GM12865 (cell line): ENCODE results near the gene SHISA9.

ENCODE experiments used
- DNase-seq: peaks from one replicate; pipeline ENCODE4 v3.0.0; 2010; ENCODE audit warnings: low read depth
- H3K4me3 ChIP-seq: 2 replicates; pipeline ENCODE4 v1.5.1; 2011; ENCODE audit warnings: mild to moderate bottlenecking, low read depth, low read length, control low read depth
- TF ChIP-seq, protein P1 (sequence below): IDR thresholded peaks from 2 replicates; pipeline ENCODE4 v1.5.1; 2011; ENCODE audit warnings: low read length, control low read depth, low read depth, inconsistent platforms; ENCODE audit not compliant: insufficient read depth; ENCODE audit errors: missing control alignments

The SHISA9 gene

DNA sequence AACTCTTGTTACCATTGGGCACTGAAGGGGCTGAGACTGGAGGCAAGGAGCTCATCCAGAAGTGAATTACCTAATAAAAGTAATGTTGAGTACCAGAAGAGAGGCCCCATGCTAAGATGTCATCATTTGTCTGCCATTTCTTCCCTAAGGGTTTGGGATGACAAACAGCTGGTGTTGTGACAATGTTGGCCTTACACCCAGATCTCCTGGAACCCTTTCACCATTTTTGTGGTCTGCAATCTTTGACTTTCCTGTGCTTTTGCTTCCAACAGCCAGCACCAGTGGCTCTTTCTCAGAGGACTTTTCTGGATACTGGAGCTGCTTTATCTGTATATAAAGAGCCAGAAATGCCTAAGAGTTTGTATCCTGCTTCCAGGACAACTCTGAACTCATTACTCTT is 84.1 kb downstream of the SHISA9 start:
- TF ChIP-seq, protein P1, sequence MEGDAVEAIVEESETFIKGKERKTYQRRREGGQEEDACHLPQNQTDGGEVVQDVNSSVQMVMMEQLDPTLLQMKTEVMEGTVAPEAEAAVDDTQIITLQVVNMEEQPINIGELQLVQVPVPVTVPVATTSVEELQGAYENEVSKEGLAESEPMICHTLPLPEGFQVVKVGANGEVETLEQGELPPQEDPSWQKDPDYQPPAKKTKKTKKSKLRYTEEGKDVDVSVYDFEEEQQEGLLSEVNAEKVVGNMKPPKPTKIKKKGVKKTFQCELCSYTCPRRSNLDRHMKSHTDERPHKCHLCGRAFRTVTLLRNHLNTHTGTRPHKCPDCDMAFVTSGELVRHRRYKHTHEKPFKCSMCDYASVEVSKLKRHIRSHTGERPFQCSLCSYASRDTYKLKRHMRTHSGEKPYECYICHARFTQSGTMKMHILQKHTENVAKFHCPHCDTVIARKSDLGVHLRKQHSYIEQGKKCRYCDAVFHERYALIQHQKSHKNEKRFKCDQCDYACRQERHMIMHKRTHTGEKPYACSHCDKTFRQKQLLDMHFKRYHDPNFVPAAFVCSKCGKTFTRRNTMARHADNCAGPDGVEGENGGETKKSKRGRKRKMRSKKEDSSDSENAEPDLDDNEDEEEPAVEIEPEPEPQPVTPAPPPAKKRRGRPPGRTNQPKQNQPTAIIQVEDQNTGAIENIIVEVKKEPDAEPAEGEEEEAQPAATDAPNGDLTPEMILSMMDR = no peak
- no peak for DNase-seq

DNA sequence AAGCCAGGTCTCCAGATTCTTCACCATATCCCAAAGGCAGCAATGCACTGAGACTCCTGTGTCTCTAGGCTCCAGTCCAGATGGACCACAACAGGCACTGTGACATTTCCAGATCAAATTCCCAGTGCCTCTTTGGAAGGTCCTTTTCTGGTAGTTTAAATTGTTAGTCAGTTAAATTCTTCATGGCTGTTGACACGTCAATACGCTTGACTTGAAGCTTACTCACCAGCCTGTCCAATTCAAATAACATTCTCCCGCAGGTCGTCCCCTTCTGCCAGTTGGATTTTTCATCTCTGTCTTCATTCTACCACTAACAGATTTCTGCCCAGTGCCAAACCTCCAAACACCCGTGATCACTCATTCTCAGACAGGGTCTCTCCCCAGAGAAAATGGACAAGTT is 86.7 kb downstream of the SHISA9 start:
- TF ChIP-seq, protein P1 = no peak
- no peak for DNase-seq
- H3K4me3 ChIP-seq = no peak overlapping the region

More for the DNA sequence above, 84.1 kb downstream of the SHISA9 start:
- no peak overlapping the region for H3K4me3 ChIP-seq

DNA sequence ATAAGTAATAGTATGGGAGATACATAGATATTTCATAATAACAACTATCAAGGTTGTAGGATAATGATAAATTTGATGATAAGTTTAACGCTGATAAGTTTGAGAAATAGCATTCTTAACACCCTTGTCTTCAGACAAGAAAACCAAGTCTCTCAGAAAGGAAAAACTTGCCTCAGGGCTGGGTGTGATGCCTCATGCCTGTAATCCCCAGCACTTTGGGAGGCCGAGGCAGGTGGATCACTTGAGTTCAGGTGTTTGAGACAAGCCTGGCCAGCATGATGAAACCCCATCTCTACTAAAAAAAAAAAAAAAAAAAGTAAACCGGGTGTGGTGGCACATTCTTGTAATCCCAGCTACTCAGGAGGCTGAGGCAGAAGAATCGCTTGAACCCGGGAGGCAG is 90.7 kb downstream of the SHISA9 start:
- no peak for DNase-seq
- TF ChIP-seq, protein P1 = no peak
- no peak overlapping the region for H3K4me3 ChIP-seq

DNA sequence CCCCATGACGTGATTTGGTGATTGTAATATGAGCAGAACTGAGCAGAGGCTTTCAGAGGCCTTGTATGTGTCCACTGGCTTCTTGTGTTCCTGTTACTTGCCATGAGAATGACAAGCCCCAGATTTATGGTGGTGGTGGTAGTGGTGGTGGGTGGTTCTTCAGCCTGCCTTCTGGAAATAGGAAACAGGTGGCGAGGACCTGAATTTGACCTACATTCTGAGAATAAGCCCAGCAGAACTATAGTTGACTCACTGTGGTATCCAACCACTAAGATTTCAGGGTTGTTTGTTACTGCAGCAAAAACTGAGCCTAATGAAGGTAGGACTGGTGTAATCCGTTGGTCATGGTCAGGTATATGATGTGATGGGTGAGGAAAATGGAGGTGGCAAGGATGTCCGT is 93.0 kb downstream of the SHISA9 start:
- TF ChIP-seq, protein P1 = no peak
- H3K4me3 ChIP-seq = no peak overlapping the region
- no peak for DNase-seq

DNA sequence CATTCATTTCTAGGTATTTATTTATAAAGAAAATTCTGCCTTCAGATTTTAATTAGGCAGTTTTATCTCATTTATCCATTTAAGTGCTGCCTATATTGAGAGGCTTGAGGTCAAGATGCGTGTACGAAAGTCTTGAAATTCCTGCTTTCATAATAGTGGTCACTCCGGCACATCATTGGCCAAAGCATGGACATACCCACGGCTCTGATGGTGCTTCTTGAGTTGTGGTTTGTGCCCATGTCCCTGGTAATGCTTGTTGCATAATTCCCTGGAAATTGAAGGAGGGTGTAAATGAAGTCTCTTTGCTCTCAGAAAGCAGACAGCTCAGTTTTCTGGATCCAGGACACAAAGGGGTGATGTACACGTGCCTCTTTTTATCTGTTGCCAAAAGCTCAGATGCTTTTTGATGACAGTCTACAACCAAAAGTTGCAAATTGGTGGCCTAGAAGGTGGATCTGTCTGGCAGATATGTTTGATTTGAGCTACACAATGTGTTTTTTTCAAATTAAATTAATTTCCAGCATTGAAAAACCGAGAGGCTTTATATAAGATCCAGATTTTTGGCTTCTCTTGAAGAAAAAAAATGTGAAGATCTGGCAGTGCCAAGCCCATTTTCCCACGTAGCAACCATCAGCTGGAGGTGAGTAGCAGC is 94.4 kb downstream of the SHISA9 start:
- no peak overlapping the region for H3K4me3 ChIP-seq
- no peak for DNase-seq
- TF ChIP-seq, protein P1 = no peak

DNA sequence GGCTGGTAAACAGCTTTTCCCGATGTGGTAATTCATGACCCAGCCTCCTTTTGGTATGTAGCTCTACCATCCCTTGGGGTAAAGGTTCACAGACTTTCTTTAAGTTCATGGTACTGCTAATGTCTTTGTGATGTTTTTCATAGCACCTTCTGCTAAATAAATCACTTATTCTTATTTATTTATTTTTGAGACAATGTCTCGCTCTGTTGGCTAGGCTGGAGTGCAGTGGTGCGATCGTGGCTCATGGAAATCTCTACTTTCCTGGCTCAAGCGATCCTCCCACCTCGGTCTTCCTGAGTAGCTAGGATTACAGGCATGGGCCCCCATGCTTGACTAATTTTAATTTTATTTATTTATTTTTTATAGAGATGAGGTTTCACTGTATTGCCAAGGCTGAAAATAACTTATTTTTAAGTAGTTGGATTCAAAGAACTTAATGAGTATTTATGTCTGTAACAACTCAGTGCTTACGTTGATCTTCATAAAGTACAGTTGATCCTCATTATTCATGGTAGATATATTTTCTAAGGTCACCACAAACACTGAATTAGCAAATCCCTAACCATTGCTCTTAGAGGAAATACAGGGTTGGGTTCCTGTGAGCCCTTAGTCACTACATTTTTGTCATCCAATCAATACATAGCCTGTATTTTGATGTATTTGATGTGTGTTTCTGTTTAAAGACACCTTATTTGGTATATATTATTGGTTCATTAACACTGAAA is 97.1 kb downstream of the SHISA9 start:
- DNase-seq = no peak
- H3K4me3 ChIP-seq = no peak overlapping the region
- TF ChIP-seq, protein P1 = no peak
